HG02973 (cell line): Measurements from ENCODE around the gene SYK.
"Not testable (repeated sequence)": the region's sequence is repeated elsewhere in the genome, so short reads cannot be mapped to it uniquely, and the experiment has no call there.

Experiments used
- ATAC-seq: cut with Tn5 transposase; IDR thresholded peaks from one replicate; pipeline ENCODE4 v1.9.1; 2021; ENCODE audit warnings: moderate library complexity; ENCODE audit not compliant: unreplicated experiment

Gene SYK

GRCh38 chr9:90801241-90801972 is at the start of gene SYK:
TSS of gene SYK (plus strand) at chr9:90801819. CDS start at chr9:90843899, 42,080 bp downstream.
- peak; percentile 34 for ATAC-seq

GRCh38 chr9:90755514-90756371 is 45.9 kb upstream of the SYK start:
- ATAC-seq: not testable (repeated sequence)

- not testable (repeated sequence) for ATAC-seq
Observed at GRCh38 chr9:90760577-90760976, 41.0 kb upstream of the SYK start.

GRCh38 chr9:90766731-90767130 is 34.9 kb upstream of the SYK start:
- ATAC-seq: no peak

- ATAC-seq: no peak
Observed at GRCh38 chr9:90767523-90768100, 34.0 kb upstream of the SYK start.

- peak; percentile 62 for ATAC-seq
Observed at GRCh38 chr9:90770182-90770738, 31.4 kb upstream of the SYK start.

GRCh38 chr9:90770927-90771326 is 30.7 kb upstream of the SYK start:
- ATAC-seq: no peak

GRCh38 chr9:90772386-90772785 is 29.2 kb upstream of the SYK start:
- no peak for ATAC-seq

- ATAC-seq: no peak
Observed at GRCh38 chr9:90773617-90774016, 28.0 kb upstream of the SYK start.

- no peak for ATAC-seq
Observed at GRCh38 chr9:90774071-90774470, 27.5 kb upstream of the SYK start.

- peak; percentile 72 for ATAC-seq
Observed at GRCh38 chr9:90774682-90775081, 26.9 kb upstream of the SYK start.

GRCh38 chr9:90775657-90776056 is 26.0 kb upstream of the SYK start:
- no peak for ATAC-seq

- no peak for ATAC-seq
Observed at GRCh38 chr9:90778746-90779145, 22.9 kb upstream of the SYK start.

GRCh38 chr9:90783552-90783951 is 18.1 kb upstream of the SYK start:
- ATAC-seq: no peak

GRCh38 chr9:90783964-90784363 is 17.7 kb upstream of the SYK start:
- ATAC-seq: no peak

GRCh38 chr9:90787771-90788460 is 13.7 kb upstream of the SYK start:
- ATAC-seq: peak; percentile 61

GRCh38 chr9:90788527-90788926 is 13.1 kb upstream of the SYK start:
- ATAC-seq: not testable (repeated sequence)

GRCh38 chr9:90789408-90789807 is 12.2 kb upstream of the SYK start:
- ATAC-seq: no peak

- no peak for ATAC-seq
Observed at GRCh38 chr9:90789862-90790261, 11.8 kb upstream of the SYK start.

- not testable (repeated sequence) for ATAC-seq
Observed at GRCh38 chr9:90793024-90793423, 8.6 kb upstream of the SYK start.

- ATAC-seq: peak; percentile 40
Observed at GRCh38 chr9:90793729-90794128, 7.9 kb upstream of the SYK start.
